Esophagus muscularis mucosa (tissue), 4 donors: Measurements from ENCODE around the gene RACGAP1.

ENCODE experiments used
- EP300 ChIP-seq: sonication (generic); formaldehyde crosslinking; IDR thresholded peaks from one replicate; pipeline ENCODE4 v1.6.1; 2017; ENCODE audit warnings: antibody characterized with exemption
- POLR2A ChIP-seq: fragments of 450-650 bp; IDR thresholded peaks from one replicate; pipeline ENCODE4 v1.6.1; 2017; ENCODE audit warnings: antibody characterized with exemption, moderate library complexity, mild to moderate bottlenecking, low read depth
- POLR2AphosphoS5 ChIP-seq, 2 donors: sonication (generic); formaldehyde crosslinking; IDR thresholded peaks; one replicate each; pipeline ENCODE4 v1.6.1; 2017; ENCODE audit warnings: antibody characterized with exemption in 2 of 2
- TF ChIP-seq, protein P1 (sequence below), 3 experiments: fragments of 200-600 bp in 2 of 3; fragments of 450-650 bp in 1 of 3; sonication (generic) in 2 of 3; IDR thresholded peaks; one replicate each; pipeline ENCODE4 v1.5.1; 2017 to 2019; ENCODE audit warnings: antibody characterized with exemption in 3 of 3, mild to moderate bottlenecking in 2 of 3, moderate library complexity in 1 of 3

DNA sequence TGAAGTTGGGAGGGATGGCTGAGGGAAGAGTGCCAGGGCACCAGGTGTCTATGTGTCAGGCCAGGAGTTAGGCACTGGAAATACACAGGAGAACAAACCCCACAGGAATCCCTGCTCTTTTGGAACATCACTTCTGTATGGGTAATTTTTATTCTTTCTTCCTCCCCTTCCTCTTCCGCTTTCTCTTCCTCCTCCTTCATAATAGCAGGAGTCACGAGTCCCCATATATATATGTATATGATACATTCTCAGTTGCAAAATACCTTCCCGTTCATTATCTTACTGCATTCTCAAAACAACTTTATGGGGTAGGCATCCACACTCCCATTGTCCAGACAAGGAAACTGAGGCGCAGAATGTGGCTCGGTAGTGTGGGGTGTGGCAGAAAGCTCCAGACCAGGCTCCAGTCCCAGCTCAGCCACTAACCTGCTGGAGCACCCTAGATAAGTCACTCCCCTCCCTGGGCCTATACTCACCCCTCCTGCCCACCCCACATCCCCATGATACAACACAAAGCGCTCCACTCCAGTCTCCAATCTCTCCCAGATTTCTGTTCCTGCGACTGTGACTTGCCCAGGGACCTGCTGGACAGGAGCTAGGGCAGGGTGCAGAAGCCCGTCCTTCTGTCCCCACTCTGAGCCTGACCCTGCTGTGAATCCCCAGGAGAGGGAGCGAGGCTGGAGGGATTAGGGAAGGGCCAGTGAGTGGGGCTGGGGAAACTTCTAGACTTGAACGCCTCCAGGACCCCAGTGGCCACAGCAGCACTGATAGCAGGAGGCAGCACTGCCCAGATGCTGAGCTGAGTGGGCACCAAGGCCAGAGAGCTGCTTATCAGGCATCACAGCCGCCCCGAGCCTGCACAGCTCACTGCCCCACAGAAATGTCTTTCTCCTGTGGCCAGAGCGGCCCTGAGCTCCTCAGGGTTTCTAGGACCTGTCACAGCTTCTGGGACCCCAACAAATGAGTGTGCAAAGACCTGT is 76.1 kb downstream of the RACGAP1 start:
- TF ChIP-seq, protein P1, sequence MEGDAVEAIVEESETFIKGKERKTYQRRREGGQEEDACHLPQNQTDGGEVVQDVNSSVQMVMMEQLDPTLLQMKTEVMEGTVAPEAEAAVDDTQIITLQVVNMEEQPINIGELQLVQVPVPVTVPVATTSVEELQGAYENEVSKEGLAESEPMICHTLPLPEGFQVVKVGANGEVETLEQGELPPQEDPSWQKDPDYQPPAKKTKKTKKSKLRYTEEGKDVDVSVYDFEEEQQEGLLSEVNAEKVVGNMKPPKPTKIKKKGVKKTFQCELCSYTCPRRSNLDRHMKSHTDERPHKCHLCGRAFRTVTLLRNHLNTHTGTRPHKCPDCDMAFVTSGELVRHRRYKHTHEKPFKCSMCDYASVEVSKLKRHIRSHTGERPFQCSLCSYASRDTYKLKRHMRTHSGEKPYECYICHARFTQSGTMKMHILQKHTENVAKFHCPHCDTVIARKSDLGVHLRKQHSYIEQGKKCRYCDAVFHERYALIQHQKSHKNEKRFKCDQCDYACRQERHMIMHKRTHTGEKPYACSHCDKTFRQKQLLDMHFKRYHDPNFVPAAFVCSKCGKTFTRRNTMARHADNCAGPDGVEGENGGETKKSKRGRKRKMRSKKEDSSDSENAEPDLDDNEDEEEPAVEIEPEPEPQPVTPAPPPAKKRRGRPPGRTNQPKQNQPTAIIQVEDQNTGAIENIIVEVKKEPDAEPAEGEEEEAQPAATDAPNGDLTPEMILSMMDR (IDR thresholded peaks at IDR 0.05): no peak
- TF ChIP-seq EP300 (no peak), POLR2A (no peak), POLR2AphosphoS5 (IDR thresholded peaks at IDR 0.05) (no peak)
